ENCODE data around the gene ADGRB3. TPM values are rescaled to one million over a fixed set of nuclear protein-coding genes. Genes with fewer than 3 reads are reported as not detected.

Gene ADGRB3
- total RNA-seq, 1 donor from 2014 or later = 1.5 TPM

DNA sequence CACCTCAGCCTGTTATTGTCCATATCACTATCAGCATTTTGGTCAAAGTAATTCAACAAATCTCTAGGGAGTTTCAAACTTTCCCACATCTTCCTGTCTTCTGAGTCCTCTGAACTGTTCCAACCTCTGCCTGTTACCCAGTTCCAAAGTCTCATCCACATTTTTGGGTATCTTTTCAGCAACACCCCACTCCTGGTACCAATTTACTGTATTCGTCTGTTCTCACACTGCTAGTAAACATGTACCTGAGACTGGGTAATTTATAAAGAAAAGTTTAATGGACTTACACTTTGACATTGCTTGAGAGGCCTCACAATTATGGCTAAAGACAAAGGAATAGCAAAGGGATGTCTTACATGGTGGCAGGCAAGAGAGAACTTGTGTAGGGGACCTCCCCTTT is 224.2 kb downstream of the ADGRB3 start:
- Histone ChIP-seq H3K9me3 (replicated peaks) (peaks cover 44% of the 10 kb centered on the region), H3K4me3 (no peak overlapping the region), H3K4me1 (no peaks in the 10 kb centered on the region), H3K27me3 (ENCODE audit: low read depth) (no peaks in the 10 kb centered on the region), H3K27ac (replicated peaks) (no peak overlapping the region), H3K36me3 (no peaks in the 10 kb centered on the region)
- no peak for DNase-seq
- intact Hi-C loops (cut with micrococcal nuclease) = no loop called here
- TF ChIP-seq, protein P1, sequence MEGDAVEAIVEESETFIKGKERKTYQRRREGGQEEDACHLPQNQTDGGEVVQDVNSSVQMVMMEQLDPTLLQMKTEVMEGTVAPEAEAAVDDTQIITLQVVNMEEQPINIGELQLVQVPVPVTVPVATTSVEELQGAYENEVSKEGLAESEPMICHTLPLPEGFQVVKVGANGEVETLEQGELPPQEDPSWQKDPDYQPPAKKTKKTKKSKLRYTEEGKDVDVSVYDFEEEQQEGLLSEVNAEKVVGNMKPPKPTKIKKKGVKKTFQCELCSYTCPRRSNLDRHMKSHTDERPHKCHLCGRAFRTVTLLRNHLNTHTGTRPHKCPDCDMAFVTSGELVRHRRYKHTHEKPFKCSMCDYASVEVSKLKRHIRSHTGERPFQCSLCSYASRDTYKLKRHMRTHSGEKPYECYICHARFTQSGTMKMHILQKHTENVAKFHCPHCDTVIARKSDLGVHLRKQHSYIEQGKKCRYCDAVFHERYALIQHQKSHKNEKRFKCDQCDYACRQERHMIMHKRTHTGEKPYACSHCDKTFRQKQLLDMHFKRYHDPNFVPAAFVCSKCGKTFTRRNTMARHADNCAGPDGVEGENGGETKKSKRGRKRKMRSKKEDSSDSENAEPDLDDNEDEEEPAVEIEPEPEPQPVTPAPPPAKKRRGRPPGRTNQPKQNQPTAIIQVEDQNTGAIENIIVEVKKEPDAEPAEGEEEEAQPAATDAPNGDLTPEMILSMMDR (IDR thresholded peaks at IDR 0.05; ENCODE audit: borderline replicate concordance) = no peak

DNA sequence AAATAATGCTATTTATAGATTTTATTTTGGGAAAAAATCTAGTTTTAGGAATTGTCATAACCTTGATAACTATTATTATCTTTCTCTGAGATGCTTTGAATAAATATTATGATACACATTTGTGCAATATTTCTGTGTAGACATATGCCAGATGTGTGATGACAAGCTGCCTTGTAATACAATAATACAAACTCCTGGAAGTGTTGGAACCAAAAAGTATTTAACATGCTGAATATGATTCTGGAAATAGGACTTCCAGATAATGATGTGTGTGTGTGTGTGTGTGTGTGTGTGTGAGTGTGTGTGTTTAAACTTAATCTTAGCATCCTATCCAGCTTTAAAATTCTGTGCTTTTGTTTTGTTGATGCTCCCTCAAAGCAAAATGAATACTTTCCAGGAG is 233.6 kb downstream of the ADGRB3 start:
- Histone ChIP-seq H3K27ac (replicated peaks) (no peak overlapping the region), H3K4me3 (no peak overlapping the region), H3K27me3 (ENCODE audit: low read depth) (no peaks in the 10 kb centered on the region), H3K4me1 (no peaks in the 10 kb centered on the region), H3K9me3 (replicated peaks) (peaks cover 24% of the 10 kb centered on the region), H3K36me3 (no peaks in the 10 kb centered on the region)
- intact Hi-C loops (cut with micrococcal nuclease) = no loop called here
- no peak for DNase-seq
- TF ChIP-seq, protein P1 (IDR thresholded peaks at IDR 0.05; ENCODE audit: borderline replicate concordance) = no peak

DNA sequence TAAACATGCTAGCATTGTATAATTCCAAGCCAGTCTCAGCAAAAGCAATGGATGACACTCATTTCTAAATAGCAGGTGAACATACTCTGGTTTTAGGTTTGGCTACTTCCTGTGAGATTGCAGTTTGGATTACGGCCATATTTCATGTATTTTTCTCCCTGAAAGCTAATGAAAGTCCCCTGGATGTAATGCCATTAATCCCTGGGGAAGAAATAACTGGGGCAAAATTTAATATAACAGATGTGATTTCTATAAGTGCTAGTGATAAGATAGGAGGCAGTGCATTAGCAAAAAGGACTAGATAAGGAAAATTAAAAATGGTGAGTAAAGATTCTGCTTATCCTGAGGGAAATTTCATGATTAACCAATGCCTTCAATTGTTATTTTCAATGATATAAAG is 238.2 kb downstream of the ADGRB3 start:
- H3K27me3 ChIP-seq (ENCODE audit: low read depth) = no peaks in the 10 kb centered on the region
- no peaks in the 10 kb centered on the region for H3K36me3 ChIP-seq
- intact Hi-C loops (cut with micrococcal nuclease) = no loop called here
- H3K4me3 ChIP-seq = no peak overlapping the region
- DNase-seq = no peak
- H3K4me1 ChIP-seq = no peaks in the 10 kb centered on the region
- H3K9me3 ChIP-seq (replicated peaks) = no peaks in the 10 kb centered on the region
- TF ChIP-seq, protein P1 (IDR thresholded peaks at IDR 0.05; ENCODE audit: borderline replicate concordance) = no peak
- H3K27ac ChIP-seq (replicated peaks) = no peak overlapping the region

DNA sequence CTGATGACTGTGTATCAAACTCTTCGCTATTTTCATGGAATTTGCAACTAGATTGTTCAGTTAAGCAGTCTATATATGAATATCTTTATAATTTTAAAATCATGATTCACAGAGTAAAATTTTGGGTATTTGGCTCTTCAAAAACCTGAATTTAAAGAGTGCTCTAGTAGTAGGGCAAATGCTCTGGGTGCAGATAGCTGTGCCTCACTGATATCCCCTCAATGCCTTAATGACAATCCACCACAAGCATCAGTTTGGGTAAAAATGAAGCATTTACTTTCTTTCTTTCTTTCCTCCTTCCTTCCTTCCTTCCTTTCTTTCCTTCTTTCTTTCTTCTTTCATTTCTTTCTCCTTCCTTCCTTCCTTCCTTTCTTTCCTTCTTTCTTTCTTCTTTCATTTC is 239.7 kb downstream of the ADGRB3 start:
- TF ChIP-seq, protein P1 (IDR thresholded peaks at IDR 0.05; ENCODE audit: borderline replicate concordance) = no peak

DNA sequence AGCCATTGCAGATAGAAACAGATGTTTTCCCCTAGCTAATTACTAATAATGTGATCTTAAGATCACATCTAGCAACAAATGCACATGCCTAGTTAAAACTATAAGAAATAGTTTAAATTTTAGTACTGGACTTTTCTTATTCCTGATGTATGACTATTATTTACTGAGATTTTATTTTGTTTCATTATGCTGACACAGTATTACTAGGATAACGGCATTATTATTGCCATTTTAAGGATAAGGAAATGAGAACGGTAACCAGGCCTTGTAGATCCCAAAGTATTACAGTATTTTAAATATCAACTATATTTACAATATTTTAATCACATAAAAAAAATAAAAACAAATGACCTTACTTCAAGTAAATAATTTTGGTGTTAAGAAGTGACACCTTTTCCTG is 240.3 kb downstream of the ADGRB3 start:
- Histone ChIP-seq H3K4me1 (no peaks in the 10 kb centered on the region), H3K36me3 (no peaks in the 10 kb centered on the region), H3K27ac (replicated peaks) (no peak overlapping the region), H3K4me3 (no peak overlapping the region), H3K9me3 (replicated peaks) (no peaks in the 10 kb centered on the region), H3K27me3 (ENCODE audit: low read depth) (no peaks in the 10 kb centered on the region)
- no peak for DNase-seq
- TF ChIP-seq, protein P1 (IDR thresholded peaks at IDR 0.05; ENCODE audit: borderline replicate concordance) = no peak
- intact Hi-C loops (cut with micrococcal nuclease) = no loop called here

More for the DNA sequence above, 239.7 kb downstream of the ADGRB3 start:
- Histone ChIP-seq H3K27ac (replicated peaks) (no peak overlapping the region), H3K36me3 (no peaks in the 10 kb centered on the region), H3K27me3 (ENCODE audit: low read depth) (no peaks in the 10 kb centered on the region), H3K4me3 (no peak overlapping the region), H3K4me1 (no peaks in the 10 kb centered on the region), H3K9me3 (replicated peaks) (no peaks in the 10 kb centered on the region)
- no peak for DNase-seq
- intact Hi-C loops (cut with micrococcal nuclease) = no loop called here
